H1 (cell line): ENCODE results near the gene TEX11. TPM values are rescaled to one million over a fixed set of nuclear protein-coding genes. Genes with fewer than 3 reads are reported as not detected.

ENCODE experiments used
- CTCF ChIA-PET: fragments of 300-600 bp; sonication (Branson Sonifier 250); formaldehyde crosslinking; loops from one replicate; lab custom pipeline; 2021; ENCODE audit not compliant: partially characterized antibody; lab: Charles Lee
- POLR2A ChIA-PET: fragments of 300-600 bp; sonication (Branson Sonifier 250); formaldehyde crosslinking; loops from one replicate; lab custom pipeline; 2021; ENCODE audit warnings: inconsistent platforms; ENCODE audit not compliant: partially characterized antibody; lab: Charles Lee
- DNase-seq, 2 experiments: peaks; one replicate each; pipeline versions ENCODE4 v3.0.0 to v3.0.0-alpha.2; 2010 to 2022; ENCODE audit warnings: low spot score in 2 of 2, low read depth in 1 of 2, mixed read lengths in 1 of 2
- FAIRE-seq: peaks from 2 replicates; lab custom pipeline; 2011; peaks lifted over from hg19 to GRCh38; lab: Jason Lieb, UNC
- H2AFZ ChIP-seq: 2 replicates; pipeline ENCODE4 v1.8.1; 2012; ENCODE audit warnings: low read length, inconsistent platforms
- H2AK5ac ChIP-seq: 2 replicates; pipeline ENCODE4 v1.6.1; 2013; ENCODE audit warnings: low read depth, low read length
- H2BK120ac ChIP-seq: replicated peaks from 2 replicates; pipeline ENCODE3; 2013; ENCODE audit warnings: low read depth, low read length, inconsistent platforms
- H2BK12ac ChIP-seq: 2 replicates; pipeline ENCODE4 v1.6.1; 2013; ENCODE audit warnings: low read depth, low read length
- H2BK15ac ChIP-seq: 2 replicates; pipeline ENCODE4 v1.6.1; 2013; ENCODE audit warnings: low read length
- H2BK20ac ChIP-seq: 2 replicates; pipeline ENCODE4 v1.6.1; 2013; ENCODE audit warnings: low read length
- H2BK5ac ChIP-seq: 2 replicates; pipeline ENCODE4 v1.6.1; 2013; ENCODE audit warnings: low read depth, low read length
- H3K14ac ChIP-seq: 2 replicates; pipeline ENCODE4 v1.6.1; 2013; ENCODE audit warnings: inconsistent platforms; ENCODE audit not compliant: insufficient read length
- H3K18ac ChIP-seq: 2 replicates; pipeline ENCODE4 v1.6.1; 2013; ENCODE audit warnings: low read length; ENCODE audit errors: extremely low read depth
- H3K23ac ChIP-seq: 2 replicates; pipeline ENCODE4 v1.6.1; 2013; ENCODE audit warnings: inconsistent platforms; ENCODE audit not compliant: insufficient read length
- H3K23me2 ChIP-seq: 2 replicates; pipeline ENCODE4 v1.6.1; 2013; ENCODE audit warnings: low read depth, low read length
- H3K27ac ChIP-seq: 2 replicates; pipeline ENCODE4 v1.6.1; 2011; ENCODE audit warnings: low read depth, low read length, inconsistent platforms
- H3K27me3 ChIP-seq, 4 experiments: replicated peaks in 1 of 4; 1 replicate in 1 of 4; 2 replicates in 3 of 4; pipeline versions ENCODE4 v1.6.1 to v1.8.1; 2011 to 2013; ENCODE audit warnings: low read length in 3 of 4, mild to moderate bottlenecking in 3 of 4, inconsistent platforms in 2 of 4, mixed read lengths in 2 of 4, moderate library complexity in 1 of 4; ENCODE audit not compliant: control insufficient read depth in 3 of 4, insufficient read depth in 3 of 4; ENCODE audit errors: extremely low read depth in 1 of 4
- H3K36me3 ChIP-seq, 4 experiments: 2 replicates each; pipeline versions ENCODE4 v1.6.1 to v1.8.1; 2011 to 2013; ENCODE audit warnings: mild to moderate bottlenecking in 4 of 4, low read length in 3 of 4, moderate library complexity in 2 of 4, control low read depth in 1 of 4, inconsistent platforms in 1 of 4; ENCODE audit not compliant: insufficient read depth in 4 of 4, control insufficient read depth in 2 of 4
- H3K4ac ChIP-seq: replicated peaks from 2 replicates; pipeline ENCODE3; 2013; ENCODE audit warnings: low read length, low read depth, mixed read lengths, inconsistent platforms; ENCODE audit not compliant: insufficient read length
- H3K4me1 ChIP-seq, 4 experiments: replicated peaks in 1 of 4; 1 replicate in 1 of 4; 2 replicates in 3 of 4; pipeline versions ENCODE4 v1.6.1 to v1.8.1; 2011 to 2013; ENCODE audit warnings: low read length in 3 of 4, inconsistent platforms in 2 of 4, mixed read lengths in 1 of 4; ENCODE audit not compliant: insufficient read depth in 4 of 4, control insufficient read depth in 3 of 4
- H3K4me2 ChIP-seq, 2 experiments: 2 replicates each; pipeline versions ENCODE4 v1.6.1 to v1.8.1; 2011 to 2013; ENCODE audit warnings: low read depth in 2 of 2, low read length in 2 of 2, control low read depth in 1 of 2, inconsistent platforms in 1 of 2, mild to moderate bottlenecking in 1 of 2; ENCODE audit not compliant: insufficient read depth in 1 of 2
- H3K4me3 ChIP-seq, 4 experiments: fragments of 200-600, 300-600 bp in 1 of 4; sonication (generic), shearing (Covaris generic), sonication (Bioruptor Twin) in 1 of 4; 2 replicates each; pipeline versions ENCODE4 v1.5.1 to v1.8.1; 2011 to 2016; ENCODE audit warnings: low read length in 4 of 4, low read depth in 3 of 4, control low read depth in 2 of 4, inconsistent platforms in 2 of 4, mild to moderate bottlenecking in 2 of 4, mixed read lengths in 1 of 4, moderate library complexity in 1 of 4; ENCODE audit not compliant: insufficient read depth in 2 of 4; ENCODE audit errors: extremely low read depth in 1 of 4
- H3K56ac ChIP-seq: replicated peaks from 2 replicates; pipeline ENCODE3; 2013; ENCODE audit warnings: low read depth, mild to moderate bottlenecking, mixed read lengths, low read length, inconsistent platforms; ENCODE audit not compliant: insufficient read length
- H3K79me1 ChIP-seq: 2 replicates; pipeline ENCODE4 v1.6.1; 2013; ENCODE audit warnings: low read depth, low read length, control low read depth
- H3K79me2 ChIP-seq, 2 experiments: 2 replicates each; pipeline versions ENCODE4 v1.6.1 to v1.8.1; 2012 to 2013; ENCODE audit warnings: low read length in 2 of 2, mild to moderate bottlenecking in 2 of 2, inconsistent platforms in 1 of 2; ENCODE audit not compliant: insufficient read depth in 2 of 2, control insufficient read depth in 1 of 2
- H3K9ac ChIP-seq, 4 experiments: replicated peaks in 1 of 4; 1 replicate in 1 of 4; 2 replicates in 3 of 4; pipeline versions ENCODE4 v1.6.1 to v1.8.1; 2011 to 2013; ENCODE audit warnings: low read depth in 3 of 4, low read length in 3 of 4, control low read depth in 2 of 4, mild to moderate bottlenecking in 2 of 4, moderate library complexity in 2 of 4, inconsistent platforms in 1 of 4; ENCODE audit errors: extremely low read depth in 1 of 4
- H3K9me3 ChIP-seq, 2 experiments: 2 replicates each; pipeline versions ENCODE4 v1.6.1 to v1.8.1; 2012 to 2013; ENCODE audit warnings: mild to moderate bottlenecking in 2 of 2, moderate library complexity in 2 of 2, control low read depth in 1 of 2, inconsistent platforms in 1 of 2, low read depth in 1 of 2, low read length in 1 of 2, mixed read lengths in 1 of 2; ENCODE audit not compliant: insufficient read depth in 2 of 2
- H4K20me1 ChIP-seq, 2 experiments: replicated peaks in 1 of 2; 2 replicates each; pipeline versions ENCODE3 to v1.8.1; 2011 to 2013; ENCODE audit warnings: inconsistent platforms in 2 of 2, low read length in 2 of 2, mild to moderate bottlenecking in 1 of 2; ENCODE audit not compliant: insufficient read depth in 2 of 2, control insufficient read depth in 1 of 2
- H4K5ac ChIP-seq: 2 replicates; pipeline ENCODE4 v1.6.1; 2013; ENCODE audit warnings: low read length, low read depth, mixed read lengths, inconsistent platforms; ENCODE audit not compliant: insufficient read length
- H4K8ac ChIP-seq: 2 replicates; pipeline ENCODE4 v1.8.0; 2013; ENCODE audit warnings: mild to moderate bottlenecking, moderate library complexity, low read length, inconsistent platforms; ENCODE audit not compliant: insufficient read depth; ENCODE audit errors: extremely low read depth
- H4K91ac ChIP-seq: replicated peaks from 2 replicates; pipeline ENCODE3; 2013; ENCODE audit warnings: low read length, mixed read lengths, inconsistent platforms; ENCODE audit not compliant: insufficient read length
- BRCA1 ChIP-seq: IDR thresholded peaks from 2 replicates; pipeline ENCODE4 v1.6.1; 2012; ENCODE audit warnings: low read depth, low read length, improper control_type of control experiment
- CBX5 ChIP-seq: fragments of 300-800, 300-1000 bp; sonication (generic); IDR thresholded peaks from 2 replicates; pipeline ENCODE4 v1.7.1; 2016; ENCODE audit warnings: antibody characterized with exemption, low read length, low read depth
- CEBPB ChIP-seq: IDR thresholded peaks from 2 replicates; pipeline ENCODE4 v1.6.1; 2012; ENCODE audit warnings: low read depth, low read length
- CHD2 ChIP-seq: IDR thresholded peaks from 2 replicates; pipeline ENCODE4 v1.6.1; 2012; ENCODE audit warnings: low read length, improper control_type of control experiment
- CTBP2 ChIP-seq: IDR thresholded peaks from 2 replicates; pipeline ENCODE4 v1.7.0; 2011; ENCODE audit warnings: borderline replicate concordance, mild to moderate bottlenecking, moderate library complexity, mixed read lengths, low read length; ENCODE audit not compliant: insufficient read depth, insufficient read length
- CTCF ChIP-seq, 3 experiments: IDR thresholded peaks; 1 replicate in 2 of 3; 2 replicates in 1 of 3; pipeline versions ENCODE4 v1.5.1 to v1.6.1; 2011; ENCODE audit warnings: low read length in 3 of 3, mild to moderate bottlenecking in 3 of 3, inconsistent platforms in 2 of 3, low read depth in 1 of 3, moderate library complexity in 1 of 3; ENCODE audit not compliant: insufficient read depth in 1 of 3; ENCODE audit errors: control extremely low read depth in 1 of 3
- PHF8 ChIP-seq: fragments of 200-600 bp; sonication (generic); conservative IDR thresholded peaks from 2 replicates; pipeline ENCODE4 v1.7.1; 2012; ENCODE audit warnings: low read depth, mild to moderate bottlenecking, inconsistent platforms, low read length, moderate library complexity
- SP1 ChIP-seq: IDR thresholded peaks from 2 replicates; pipeline ENCODE4 v1.6.1; 2011; ENCODE audit warnings: low read depth, low read length
- SP2 ChIP-seq: IDR thresholded peaks from 2 replicates; pipeline ENCODE4 v1.6.1; 2012; ENCODE audit warnings: mild to moderate bottlenecking, low read length, inconsistent platforms
- SUZ12 ChIP-seq: fragments of 200-600 bp; sonication (generic); IDR thresholded peaks from 2 replicates; pipeline ENCODE4 v1.6.1; 2012; ENCODE audit warnings: mild to moderate bottlenecking, inconsistent platforms, low read length, moderate library complexity, mixed read lengths
- WGBS, 2 experiments: shearing (Covaris generic) in 1 of 2; methylation state at CpG; one replicate each; pipeline versions ENCODE4 v1.1.6 to v1.1.7; 2013 to 2015; ENCODE audit warnings: low lambda C conversion rate in 2 of 2, mixed read lengths in 2 of 2, inconsistent platforms in 1 of 2, low coverage in 1 of 2, missing lambda C conversion rate in 1 of 2; ENCODE audit not compliant: insufficient replicate concordance in 2 of 2, insufficient coverage in 1 of 2, insufficient read length in 1 of 2; ENCODE audit errors: extremely low coverage in 1 of 2, missing lambda C conversion rate in 1 of 2; 5-methylcytosine and 5-hydroxymethylcytosine counted together
- polyA plus RNA-seq, 7 experiments: library from polyadenylated mRNA; depleted of rRNA in 3 of 7; stranded (reverse) in 5 of 7; unstranded in 2 of 7; fragments of >200 nt in 5 of 7; fragments of 200-250 nt in 2 of 7; gene quantifications; 1 replicate in 5 of 7; 2 replicates in 1 of 7; 4 replicates in 1 of 7; pipeline versions ENCODE4 v1.2.1 to v1.2.3, GENCODE V29; 2011 to 2013; ENCODE audit warnings: missing spikeins in 2 of 7, mixed read lengths in 2 of 7
- total RNA-seq: library from RNA; stranded (reverse); fragmentation: NEBNext Ultra II Directional; extraction: Animal tissue kit (Norgen Biotek cat#: 25700); gene quantifications from 2 replicates; pipeline ENCODE4 v1.2.1, GENCODE V29; 2021
- TF ChIP-seq, protein P1 (sequence below): IDR thresholded peaks from 2 replicates; pipeline ENCODE4 v1.6.1; 2012; ENCODE audit warnings: low read length, inconsistent platforms

Gene TEX11
- total and polyA plus RNA-seq, 2 of the 8 experiments (the other 6 are each of a cell fraction or from before 2014, with no cell fraction given): 0.11 to 0.74 TPM

GRCh38 chrX:70613295-70613694 is 295.2 kb downstream of the TEX11 start:
- H3K14ac ChIP-seq: no peak overlapping the region
- no peaks in the 10 kb centered on the region for H3K79me2 ChIP-seq
- H3K4me2 ChIP-seq: no peak overlapping the region
- H2BK20ac ChIP-seq: no peak overlapping the region
- no peak overlapping the region for H3K23ac ChIP-seq
- H2AFZ ChIP-seq: no peak overlapping the region
- H2BK120ac ChIP-seq: no peak overlapping the region
- H4K8ac ChIP-seq: no peak overlapping the region
- no peak overlapping the region for H3K4me3 ChIP-seq
- DNase-seq (no peak), FAIRE-seq (no peak)
- no peaks in the 10 kb centered on the region for H3K27me3 ChIP-seq
- H3K4me1 ChIP-seq: no peaks in the 10 kb centered on the region
- no peaks in the 10 kb centered on the region for H3K9me3 ChIP-seq
- ChIA-PET CTCF (no interaction called here), POLR2A (no interaction called here)
- H3K56ac ChIP-seq: no peak overlapping the region
- H3K9ac ChIP-seq: no peak overlapping the region
- H2BK12ac ChIP-seq: no peak overlapping the region
- whole genome bisulfite sequencing, 2 experiments: 93% methylated on average over 4 of the region's 5 CpGs; no CpG with 5 or more reads in 1 of the 2 experiments
- no peak overlapping the region for H3K4ac ChIP-seq
- no peak overlapping the region for H2BK15ac ChIP-seq
- no peak overlapping the region for H3K18ac ChIP-seq
- H2AK5ac ChIP-seq: no peak overlapping the region
- H4K91ac ChIP-seq: no peak overlapping the region
- no peak overlapping the region for H3K27ac ChIP-seq
- H4K20me1 ChIP-seq: no peaks in the 10 kb centered on the region
- H3K23me2 ChIP-seq: no peaks in the 10 kb centered on the region; the same call in 1 of the 2 replicates
- H3K79me1 ChIP-seq: no peaks in the 10 kb centered on the region
- H3K36me3 ChIP-seq: no peaks in the 10 kb centered on the region
- H2BK5ac ChIP-seq: no peak overlapping the region
- H4K5ac ChIP-seq: no peak overlapping the region
- TF ChIP-seq CTBP2 (no peak), CHD2 (no peak), SP2 (no peak), PHF8 (no peak), BRCA1 (no peak), CEBPB (no peak), CBX5 (no peak), SUZ12 (no peak), CTCF (IDR thresholded peaks at IDR 0.05; ENCODE audit: control extremely low read depth in 1 of 3, insufficient read depth in 1 of 3, low read depth in 1 of 3, low read length in 3 of 3) (no peak), SP1 (no peak)
- TF ChIP-seq, protein P1, sequence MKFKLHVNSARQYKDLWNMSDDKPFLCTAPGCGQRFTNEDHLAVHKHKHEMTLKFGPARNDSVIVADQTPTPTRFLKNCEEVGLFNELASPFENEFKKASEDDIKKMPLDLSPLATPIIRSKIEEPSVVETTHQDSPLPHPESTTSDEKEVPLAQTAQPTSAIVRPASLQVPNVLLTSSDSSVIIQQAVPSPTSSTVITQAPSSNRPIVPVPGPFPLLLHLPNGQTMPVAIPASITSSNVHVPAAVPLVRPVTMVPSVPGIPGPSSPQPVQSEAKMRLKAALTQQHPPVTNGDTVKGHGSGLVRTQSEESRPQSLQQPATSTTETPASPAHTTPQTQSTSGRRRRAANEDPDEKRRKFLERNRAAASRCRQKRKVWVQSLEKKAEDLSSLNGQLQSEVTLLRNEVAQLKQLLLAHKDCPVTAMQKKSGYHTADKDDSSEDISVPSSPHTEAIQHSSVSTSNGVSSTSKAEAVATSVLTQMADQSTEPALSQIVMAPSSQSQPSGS: no peak
